Uterus (tissue), 4 donors: ENCODE results near the gene SCGB1C1. TPM values are rescaled to one million over a fixed set of nuclear protein-coding genes. Genes with fewer than 3 reads are reported as not detected.

Experiments used
- DNase-seq, 2 donors: peaks; one replicate each; pipeline ENCODE4 v3.0.0-alpha.2; 2019 to 2020
- H3K27ac ChIP-seq, 2 donors: fragments of 200-600 bp; sonication (generic); 1 replicate in 1 of 2; 2 replicates in 1 of 2; pipeline ENCODE4 v1.5.1; 2016 to 2018
- H3K27me3 ChIP-seq, 2 donors: fragments of 200-600 bp; sonication (generic); one replicate each; pipeline ENCODE4 v1.5.1; 2018 to 2019; ENCODE audit warnings: control low read depth in 1 of 2
- H3K36me3 ChIP-seq, 2 donors: fragments of 200-600 bp; sonication (generic); one replicate each; pipeline ENCODE4 v1.5.1; 2019; ENCODE audit warnings: control low read depth in 1 of 2
- H3K4me1 ChIP-seq, 2 donors: fragments of 200-600 bp; sonication (generic); one replicate each; pipeline ENCODE4 v1.5.1; 2018 to 2019; ENCODE audit warnings: control low read depth in 1 of 2
- H3K4me3 ChIP-seq, 2 donors: fragments of 200-600 bp; sonication (generic); 1 replicate in 1 of 2; 2 replicates in 1 of 2; pipeline ENCODE4 v1.5.1; 2018 to 2019; ENCODE audit warnings: mild to moderate bottlenecking in 1 of 2
- H3K9me3 ChIP-seq, 2 donors: fragments of 200-600 bp; sonication (generic); one replicate each; pipeline ENCODE4 v1.5.1; 2019; ENCODE audit warnings: control low read depth in 1 of 2
- POLR2A ChIP-seq, 2 donors: fragments of 450-650 bp; IDR thresholded peaks; one replicate each; pipeline ENCODE4 v1.6.1; 2016; ENCODE audit warnings: antibody characterized with exemption in 2 of 2, mild to moderate bottlenecking in 1 of 2, moderate library complexity in 1 of 2
- intact Hi-C: fragments of 100-400 bp; cut with DNase I; formaldehyde crosslinking; loops from one replicate; pipeline ENCODE4 v1.15.1; 2023; ENCODE audit warnings: low total_unique reads
- total RNA-seq, 4 donors: library from RNA; depleted of rRNA in 3 of 4; stranded (reverse); fragments of >200 nt in 3 of 4; gene quantifications; one replicate each; pipeline versions ENCODE4 v1.1.0 to v1.2.4, GENCODE V29; 2014 to 2023
- TF ChIP-seq, protein P1 (sequence below), 4 experiments: fragments of 200-600 bp in 2 of 4; fragments of 450-650 bp in 2 of 4; sonication (generic) in 2 of 4; IDR thresholded peaks; one replicate each; pipeline ENCODE4 v1.5.1; 2016 to 2019; ENCODE audit warnings: antibody characterized with exemption in 4 of 4, mild to moderate bottlenecking in 2 of 4, moderate library complexity in 1 of 4
- donor health status: DM: yes; HTN: yes; CAD: no.

SCGB1C1 gene
- total RNA-seq, 4 donors from 2014 or later = not detected

DNA sequence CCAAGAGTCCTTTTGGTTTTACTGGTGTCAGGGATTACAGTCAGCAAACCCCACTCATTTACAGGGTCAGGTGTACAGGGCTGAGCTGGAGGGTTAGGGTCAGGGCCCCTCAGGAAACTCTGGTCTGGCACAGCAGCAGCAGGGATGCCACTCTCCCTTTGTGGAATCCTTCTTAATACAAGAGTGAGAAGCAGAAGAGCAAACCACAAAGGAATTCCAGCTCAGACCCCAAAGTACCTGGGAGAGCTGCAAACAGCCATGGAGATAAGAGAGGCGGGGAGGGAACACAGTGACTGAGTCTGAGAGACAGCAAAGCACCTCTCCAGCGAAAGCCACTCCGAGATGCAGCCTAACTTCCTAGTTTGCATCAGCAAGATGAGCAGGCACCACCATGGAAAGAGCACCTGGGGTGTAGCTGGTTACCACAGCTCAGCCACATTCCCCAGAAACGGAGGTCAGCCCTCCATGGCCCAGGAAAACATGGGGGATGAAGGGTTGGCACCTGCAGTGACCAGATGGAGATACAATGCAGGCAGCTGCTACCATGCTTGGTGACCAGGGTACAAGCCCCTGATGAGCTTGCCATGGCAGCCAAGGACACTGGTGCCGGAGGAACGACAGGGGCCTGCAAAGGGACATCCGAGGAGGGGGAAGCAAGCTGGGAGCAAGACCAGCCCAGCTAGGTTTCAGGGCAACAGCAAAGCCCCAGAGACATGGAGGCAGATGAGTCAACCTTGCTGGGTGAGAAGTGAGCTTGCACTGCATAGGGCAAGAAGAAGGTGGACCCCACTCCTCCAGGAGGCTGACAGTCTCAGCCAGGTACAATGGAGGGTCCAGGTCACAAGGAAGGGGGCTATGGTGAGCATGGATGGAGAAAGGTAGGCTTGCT, 10.4 kb downstream of the SCGB1C1 start:
- Histone ChIP-seq H3K4me1 (peaks cover 5 to 11% of the 10 kb centered on the region in 2 donors), H3K9me3 (no peaks in the 10 kb centered on the region), H3K27ac (no peak overlapping the region), H3K36me3 (no peaks in the 10 kb centered on the region), H3K4me3 (no peak overlapping the region), H3K27me3 (no peaks in the 10 kb centered on the region)
- TF ChIP-seq, protein P1, sequence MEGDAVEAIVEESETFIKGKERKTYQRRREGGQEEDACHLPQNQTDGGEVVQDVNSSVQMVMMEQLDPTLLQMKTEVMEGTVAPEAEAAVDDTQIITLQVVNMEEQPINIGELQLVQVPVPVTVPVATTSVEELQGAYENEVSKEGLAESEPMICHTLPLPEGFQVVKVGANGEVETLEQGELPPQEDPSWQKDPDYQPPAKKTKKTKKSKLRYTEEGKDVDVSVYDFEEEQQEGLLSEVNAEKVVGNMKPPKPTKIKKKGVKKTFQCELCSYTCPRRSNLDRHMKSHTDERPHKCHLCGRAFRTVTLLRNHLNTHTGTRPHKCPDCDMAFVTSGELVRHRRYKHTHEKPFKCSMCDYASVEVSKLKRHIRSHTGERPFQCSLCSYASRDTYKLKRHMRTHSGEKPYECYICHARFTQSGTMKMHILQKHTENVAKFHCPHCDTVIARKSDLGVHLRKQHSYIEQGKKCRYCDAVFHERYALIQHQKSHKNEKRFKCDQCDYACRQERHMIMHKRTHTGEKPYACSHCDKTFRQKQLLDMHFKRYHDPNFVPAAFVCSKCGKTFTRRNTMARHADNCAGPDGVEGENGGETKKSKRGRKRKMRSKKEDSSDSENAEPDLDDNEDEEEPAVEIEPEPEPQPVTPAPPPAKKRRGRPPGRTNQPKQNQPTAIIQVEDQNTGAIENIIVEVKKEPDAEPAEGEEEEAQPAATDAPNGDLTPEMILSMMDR (IDR thresholded peaks at IDR 0.05) = no peak
- TF ChIP-seq POLR2A (IDR thresholded peaks at IDR 0.05) = no peak
- peak in 1 of 2 donors; percentile 9 for DNase-seq
- intact Hi-C loops = loop anchor here (10.0 kb wide), 1 partner anchor 172 kb away; no protein-coding TSS in a partner anchor

DNA sequence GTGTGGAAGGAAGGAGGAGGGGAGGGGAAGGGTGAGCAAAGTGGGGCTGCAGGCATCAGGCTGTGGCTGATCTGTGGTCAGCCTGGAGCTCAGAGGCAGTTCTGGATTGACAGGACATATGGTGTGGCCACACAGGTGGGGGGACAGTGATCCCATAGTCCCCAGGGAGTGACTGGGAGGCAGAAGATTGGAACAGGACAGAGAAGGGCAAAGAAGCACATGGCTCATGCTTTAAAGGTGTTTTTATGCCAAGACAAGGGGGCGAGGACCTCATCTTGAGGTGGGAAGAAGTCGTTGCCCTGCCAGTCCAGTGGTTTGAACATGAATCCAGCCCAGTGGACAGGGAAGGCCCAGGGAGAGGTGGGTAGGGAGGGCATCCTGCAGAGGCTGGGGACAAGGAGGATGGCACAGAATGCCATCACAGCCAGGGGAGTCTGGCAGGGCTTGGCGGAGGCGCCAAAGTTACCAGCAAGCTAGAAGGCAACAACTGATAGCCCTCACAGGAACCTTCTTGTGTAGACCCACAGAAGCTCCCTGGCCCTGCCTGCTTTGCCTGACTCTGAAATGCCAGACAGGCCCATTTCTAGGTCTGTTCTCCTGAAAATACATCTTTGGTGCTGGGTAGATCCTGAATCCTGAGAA, 11.2 kb downstream of the SCGB1C1 start:
- intact Hi-C loops = loop anchor here (10.0 kb wide), 1 partner anchor 171 kb away; no protein-coding TSS in a partner anchor
- H3K27ac ChIP-seq = no peak overlapping the region
- H3K36me3 ChIP-seq = no peaks in the 10 kb centered on the region
- no peaks in the 10 kb centered on the region for H3K27me3 ChIP-seq
- no peak for TF ChIP-seq POLR2A (IDR thresholded peaks at IDR 0.05)
- TF ChIP-seq, protein P1 (IDR thresholded peaks at IDR 0.05) = no peak
- DNase-seq = peak in 1 of 2 donors; percentile 13
- H3K9me3 ChIP-seq = no peaks in the 10 kb centered on the region
- peaks cover 5 to 13% of the 10 kb centered on the region in 2 donors for H3K4me1 ChIP-seq
- H3K4me3 ChIP-seq = no peak overlapping the region

DNA sequence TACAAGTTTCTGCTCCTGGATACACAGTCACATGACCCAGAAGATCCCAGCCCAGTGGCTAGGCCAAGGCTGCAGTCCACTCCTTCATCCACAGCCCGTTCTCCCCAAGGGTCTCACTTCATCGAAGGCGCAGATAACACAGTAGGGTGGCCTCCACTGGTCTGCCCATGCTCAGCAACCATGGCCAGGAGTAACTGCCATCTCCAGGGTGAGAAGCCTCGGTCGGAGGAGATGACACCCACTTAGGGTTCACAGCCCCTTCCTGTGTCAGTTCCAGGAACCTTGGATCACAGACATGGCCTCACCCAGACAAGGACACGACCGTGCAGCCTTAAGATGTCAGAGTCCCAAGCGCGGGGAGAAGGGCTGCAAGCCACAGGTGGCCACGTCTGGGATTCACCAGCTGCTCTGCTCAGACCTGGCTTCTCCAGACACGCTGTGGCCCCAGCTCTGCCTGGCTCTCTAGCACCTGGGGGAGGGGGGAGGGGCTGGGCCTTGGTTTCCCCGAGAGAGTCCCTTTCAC, 11.8 kb downstream of the SCGB1C1 start:
- Histone ChIP-seq H3K4me3 (no peak overlapping the region), H3K27me3 (no peaks in the 10 kb centered on the region), H3K27ac (no peak overlapping the region), H3K9me3 (no peaks in the 10 kb centered on the region), H3K36me3 (no peaks in the 10 kb centered on the region), H3K4me1 (peaks cover 5 to 18% of the 10 kb centered on the region in 2 donors)
- DNase-seq = peak in 1 of 2 donors; percentile 12
- intact Hi-C loops = loop anchor here (10.0 kb wide), 1 partner anchor 170 kb away; no protein-coding TSS in a partner anchor
- TF ChIP-seq, protein P1 (IDR thresholded peaks at IDR 0.05) = no peak
- TF ChIP-seq POLR2A (IDR thresholded peaks at IDR 0.05) = no peak

DNA sequence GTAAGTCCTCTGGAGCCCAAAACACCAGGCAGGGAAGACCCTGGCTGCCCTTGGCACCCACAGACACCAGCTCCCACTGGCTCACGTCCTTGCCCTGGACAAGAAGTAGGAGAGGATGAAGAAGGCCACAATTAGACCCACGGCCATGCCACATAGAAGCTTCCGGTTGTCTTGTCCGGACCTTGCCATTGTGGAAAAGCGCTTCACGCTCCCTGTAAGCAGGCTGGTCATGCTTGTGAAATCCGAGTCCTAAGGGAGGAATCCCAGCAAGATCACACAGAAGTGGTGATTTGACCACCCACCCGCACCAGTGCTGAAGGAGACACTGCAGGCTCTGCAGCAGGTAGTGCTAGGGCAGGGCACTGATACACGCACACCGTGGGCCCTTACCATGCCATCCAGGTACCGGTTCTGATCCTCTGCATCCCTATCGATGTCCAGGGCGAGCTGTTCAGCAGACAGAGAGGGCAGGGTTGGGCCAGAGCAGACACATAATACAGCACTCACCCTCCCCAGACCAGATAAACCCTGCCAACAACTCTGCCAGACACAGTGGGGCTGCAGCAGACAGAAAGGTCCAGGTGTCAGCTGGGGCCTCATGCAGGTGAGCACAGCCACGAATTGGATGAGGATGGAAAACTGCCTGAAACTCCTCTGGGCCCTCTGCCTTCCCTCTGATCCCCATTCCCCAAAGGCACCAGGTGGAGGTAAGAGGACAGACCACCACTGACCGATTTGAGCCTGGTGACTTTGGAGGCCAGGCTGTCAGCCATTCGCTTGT, 12.5 kb downstream of the SCGB1C1 start:
- DNase-seq = peak in 1 of 2 donors; percentile 13
- Histone ChIP-seq H3K4me3 (peak overlapping the region; percentile 91 to 92), H3K4me1 (peaks cover 10 to 22% of the 10 kb centered on the region in 2 donors), H3K27me3 (no peaks in the 10 kb centered on the region), H3K9me3 (no peaks in the 10 kb centered on the region), H3K36me3 (no peaks in the 10 kb centered on the region), H3K27ac (peak overlapping the region in 1 of 2 donors; percentile 89)
- TF ChIP-seq, protein P1 (IDR thresholded peaks at IDR 0.05) = no peak
- no peak for TF ChIP-seq POLR2A (IDR thresholded peaks at IDR 0.05)
- intact Hi-C loops = loop anchor here (10.0 kb wide), 1 partner anchor 169 kb away; no protein-coding TSS in a partner anchor
